ENCODE measurements around the gene DHRS3. TPM values are rescaled to one million over a fixed set of nuclear protein-coding genes. Genes with fewer than 3 reads are reported as not detected.

The DHRS3 gene
- total and polyA plus RNA-seq, 2 donors (not counting 3 experiments of a cell fraction or from before 2014, with no cell fraction given) = 54.3 to 75.2 TPM

GRCh38 chr1:12618965-12619791 lies 1.2 kb upstream of the DHRS3 start:
- H3K79me2 ChIP-seq (ENCODE audit: control insufficient read depth, insufficient read depth, low read length) = peaks cover 11% of the 10 kb centered on the region
- H3K4me2 ChIP-seq (ENCODE audit: insufficient read depth, low read length) = peak overlapping the region; percentile 73
- H3K36me3 ChIP-seq (ENCODE audit: control insufficient read depth in 2 of 2, extremely low read depth in 1 of 2, insufficient read depth in 2 of 2, low read length in 2 of 2) = no peaks in the 10 kb centered on the region
- H3K27ac ChIP-seq (ENCODE audit: insufficient read depth, low read depth, low read length) = peak overlapping the region; percentile 73
- H3K4me1 ChIP-seq (ENCODE audit: control insufficient read depth, extremely low read depth, insufficient read depth, low read length) = peaks cover 30% of the 10 kb centered on the region
- H3K9me1 ChIP-seq (replicated peaks; ENCODE audit: control insufficient read depth, extremely low read depth, insufficient read depth, low read length) = no peaks in the 10 kb centered on the region
- intact Hi-C loops (cut with micrococcal nuclease) (loop anchor here (1.0 to 2.0 kb wide), 12 partner anchors 15 to 388 kb away; partner anchors contain the start of gene VPS13D), dilution Hi-C loops (cut with MboI; ENCODE audit: extremely low pct_ligation_motif_present, low sequenced_read_pairs) (no loop called here)
- H2AFZ ChIP-seq (ENCODE audit: low read depth, low read length) = no peak overlapping the region
- CTCF ChIA-PET = interaction anchor here (0.7 to 9.2 kb wide), 35 partner anchors 12 to 495 kb away, joined by 3 to 131 read pairs (median 7); no protein-coding TSS in a partner anchor
- H3K9ac ChIP-seq (replicated peaks; ENCODE audit: extremely low read depth, insufficient read depth, low read length) = peak overlapping the region; percentile 92
- no peaks in the 10 kb centered on the region for H3K9me3 ChIP-seq (replicated peaks; ENCODE audit: control insufficient read depth, insufficient read depth, low read length)
- no peaks in the 10 kb centered on the region for H3K27me3 ChIP-seq (ENCODE audit: control insufficient read depth in 2 of 2, insufficient read depth in 2 of 2, low read length in 2 of 2)
- peak; percentile 95 for FAIRE-seq
- peak overlapping the region in 2 of 3 experiments; percentile 76 to 81 for H3K4me3 ChIP-seq (replicated peaks in 1 of 3; ENCODE audit: insufficient read depth in 1 of 3, low read depth in 1 of 3, low read length in 3 of 3)
- POLR2A ChIA-PET = interaction anchor here (0.5 to 1.9 kb wide), 7 partner anchors 17 to 213 kb away, joined by 3 to 9 read pairs (median 3); no protein-coding TSS in a partner anchor
- DNase-seq (ENCODE audit: low read depth, low spot score) = peak; percentile 83
- H4K20me1 ChIP-seq (replicated peaks; ENCODE audit: control insufficient read depth, extremely low read depth, insufficient read depth, low read length) = no peaks in the 10 kb centered on the region
- TF ChIP-seq FOS (IDR thresholded peaks at IDR 0.05; ENCODE audit: borderline replicate concordance, insufficient read depth, low read length) (peak; percentile 91), JUN (IDR thresholded peaks at IDR 0.05; ENCODE audit: borderline replicate concordance, insufficient read depth, insufficient read length, low read depth) (no peak), MAX (IDR thresholded peaks at IDR 0.05; ENCODE audit: insufficient read depth, insufficient read length) (no peak), MYC (IDR thresholded peaks at IDR 0.05; ENCODE audit: low read depth, low read length) (no peak), CTCF (IDR thresholded peaks at IDR 0.05; ENCODE audit: extremely low read depth in 1 of 2, insufficient read depth in 1 of 2, low read depth in 1 of 2, low read length in 2 of 2) (no peak), POLR2A (IDR thresholded peaks at IDR 0.05; ENCODE audit: low read depth, low read length) (no peak), EZH2 (IDR thresholded peaks at IDR 0.05; ENCODE audit: borderline replicate concordance, low read depth, low read length, severe bottlenecking) (no peak), POLR2AphosphoS5 (IDR thresholded peaks at IDR 0.05; ENCODE audit: insufficient read depth, low read depth, low read length) (peak; percentile 65), GATA2 (IDR thresholded peaks at IDR 0.05; ENCODE audit: insufficient read depth, insufficient read length, low read depth, low read length) (peak; percentile 31)
- BruUV-seq (replicated peaks) = no TSS peak
